HCT116 (cell line): ENCODE results near the gene MYH1.

ENCODE experiments used
- CTCF ChIP-seq, 3 experiments: fragments of 200-600 bp in 1 of 3; sonication (generic) in 1 of 3; IDR thresholded peaks in 2 of 3; conservative IDR thresholded peaks in 1 of 3; 2 replicates each; pipeline ENCODE4 v1.5.1; 2012 to 2017; ENCODE audit warnings: low read depth in 2 of 3, low read length in 2 of 3, antibody characterized with exemption in 1 of 3, borderline replicate concordance in 1 of 3, control low read depth in 1 of 3, mild to moderate bottlenecking in 1 of 3, mixed read lengths in 1 of 3, mixed run types in 1 of 3, moderate library complexity in 1 of 3; ENCODE audit not compliant: insufficient read depth in 1 of 3
- EZH2phosphoT487 ChIP-seq: fragments of 200-600 bp; IDR thresholded peaks from 2 replicates; pipeline ENCODE4 v1.6.1; 2018; ENCODE audit warnings: antibody characterized with exemption, borderline replicate concordance
- POLR2A ChIP-seq: IDR thresholded peaks from 2 replicates; pipeline ENCODE4 v1.7.0; 2011; ENCODE audit warnings: borderline replicate concordance; ENCODE audit not compliant: insufficient read depth, insufficient read length; ENCODE audit errors: extremely low read depth
- POLR2AphosphoS5 ChIP-seq: IDR thresholded peaks from 2 replicates; pipeline ENCODE4 v1.6.1; 2011; ENCODE audit warnings: mild to moderate bottlenecking, low read depth, low read length, moderate library complexity
- RAD21 ChIP-seq: IDR thresholded peaks from 2 replicates; pipeline ENCODE4 v1.6.1; 2012; ENCODE audit warnings: low read depth, mild to moderate bottlenecking
- REST ChIP-seq: IDR thresholded peaks from 2 replicates; pipeline ENCODE4 v1.6.1; 2012; ENCODE audit warnings: low read depth
- SP1 ChIP-seq: IDR thresholded peaks from 2 replicates; pipeline ENCODE4 v1.6.1; 2012; ENCODE audit warnings: low read depth
- SRF ChIP-seq: IDR thresholded peaks from 2 replicates; pipeline ENCODE4 v1.6.1; 2012; ENCODE audit warnings: low read depth
- TCF7L2 ChIP-seq: IDR thresholded peaks from 2 replicates; pipeline ENCODE4 v1.7.0; 2011; ENCODE audit warnings: borderline replicate concordance, inconsistent platforms; ENCODE audit not compliant: insufficient read depth, insufficient read length; ENCODE audit errors: extremely low read depth

- TF ChIP-seq SRF (no peak), CTCF (IDR thresholded peaks at IDR 0.05 in 2 of 3, conservative IDR thresholded peaks at IDR 0.05 in 1 of 3; ENCODE audit: borderline replicate concordance in 1 of 3, insufficient read depth in 1 of 3, low read depth in 2 of 3, low read length in 2 of 3) (no peak), REST (no peak), POLR2A (no peak), TCF7L2 (no peak), RAD21 (no peak), EZH2phosphoT487 (no peak), POLR2AphosphoS5 (no peak), SP1 (no peak)
Measured at GRCh38 chr17:10547351-10547750, 29.0 kb upstream of the MYH1 start.
